C1 segment of cervical spinal cord (tissue), 14 donors: ENCODE data around the gene TMEM240.
"Not testable (repeated sequence)": the region's sequence is repeated elsewhere in the genome, so short reads cannot be mapped to it uniquely, and the experiment has no call there.

Experiments
- DNase-seq, 14 donors: peaks; one replicate each; lab custom pipeline; 2025; lab: John Stamatoyannopoulos, UW

TMEM240 gene

DNA sequence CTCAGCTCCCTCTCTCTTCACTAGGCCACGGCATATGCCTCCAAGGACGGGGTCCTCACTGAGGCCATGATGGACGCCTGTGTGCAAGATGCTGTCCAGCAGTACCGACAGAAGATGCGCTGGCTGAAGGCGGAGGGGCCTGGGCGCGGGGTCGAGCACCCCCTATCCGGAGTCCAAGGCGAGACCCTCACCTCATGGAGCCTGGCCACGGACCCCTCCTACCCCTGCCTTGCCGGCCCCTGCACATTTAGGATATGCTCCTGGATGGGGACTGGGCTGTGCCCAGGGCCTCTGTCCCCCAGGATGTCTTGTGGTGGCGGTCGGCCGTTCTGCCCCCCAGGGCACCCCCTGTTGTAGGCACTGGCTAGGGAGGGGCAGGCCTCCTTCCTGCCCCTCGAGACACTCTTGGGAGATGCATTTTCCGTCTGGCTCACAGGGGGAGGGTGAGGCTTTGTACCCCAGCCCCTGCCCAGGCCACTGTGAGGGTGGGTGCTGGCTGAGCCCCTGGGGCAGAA is 44.9 kb downstream of the TMEM240 start:
- DNase-seq = not testable (repeated sequence)

DNA sequence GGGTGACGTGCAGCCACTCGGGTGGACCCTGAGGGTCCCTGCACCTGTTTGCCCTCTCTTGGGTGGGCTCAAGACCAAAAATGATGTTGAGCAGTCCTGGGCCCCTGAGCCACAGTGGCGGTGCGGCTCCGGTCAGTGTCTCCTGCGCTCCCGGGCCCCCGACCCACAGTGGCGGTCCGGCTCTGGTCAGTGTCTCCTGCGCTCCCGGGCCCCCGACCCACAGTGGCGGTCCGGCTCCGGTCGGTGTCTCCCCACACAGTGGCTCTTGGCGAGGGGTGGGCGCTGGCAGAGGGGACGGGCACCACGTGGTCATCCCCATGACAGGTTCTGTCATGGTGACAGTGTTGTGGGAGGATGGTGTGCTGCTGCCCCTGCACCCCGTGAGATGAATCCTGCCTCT is 46.1 kb downstream of the TMEM240 start:
- not testable (repeated sequence) for DNase-seq

DNA sequence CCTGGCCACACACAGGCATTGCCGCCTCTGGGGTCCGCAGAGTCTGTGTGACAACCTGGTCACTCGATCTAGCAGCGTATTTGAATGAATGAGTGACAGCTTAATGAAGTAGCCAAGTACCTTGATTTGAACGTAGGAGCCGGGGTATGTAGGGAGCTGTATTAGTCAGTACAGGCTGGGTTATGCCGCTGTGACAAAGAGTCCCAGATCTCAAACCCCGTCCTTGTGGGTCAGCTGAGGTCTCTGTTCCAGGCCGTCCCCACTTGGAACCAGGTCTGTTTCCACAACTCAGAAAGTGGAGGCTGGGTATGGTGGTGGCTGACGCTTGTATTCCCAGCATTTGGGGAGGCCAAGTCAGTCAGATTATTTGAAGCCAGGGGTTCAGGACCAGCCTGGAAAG is 48.8 kb downstream of the TMEM240 start:
- no peak for DNase-seq

DNA sequence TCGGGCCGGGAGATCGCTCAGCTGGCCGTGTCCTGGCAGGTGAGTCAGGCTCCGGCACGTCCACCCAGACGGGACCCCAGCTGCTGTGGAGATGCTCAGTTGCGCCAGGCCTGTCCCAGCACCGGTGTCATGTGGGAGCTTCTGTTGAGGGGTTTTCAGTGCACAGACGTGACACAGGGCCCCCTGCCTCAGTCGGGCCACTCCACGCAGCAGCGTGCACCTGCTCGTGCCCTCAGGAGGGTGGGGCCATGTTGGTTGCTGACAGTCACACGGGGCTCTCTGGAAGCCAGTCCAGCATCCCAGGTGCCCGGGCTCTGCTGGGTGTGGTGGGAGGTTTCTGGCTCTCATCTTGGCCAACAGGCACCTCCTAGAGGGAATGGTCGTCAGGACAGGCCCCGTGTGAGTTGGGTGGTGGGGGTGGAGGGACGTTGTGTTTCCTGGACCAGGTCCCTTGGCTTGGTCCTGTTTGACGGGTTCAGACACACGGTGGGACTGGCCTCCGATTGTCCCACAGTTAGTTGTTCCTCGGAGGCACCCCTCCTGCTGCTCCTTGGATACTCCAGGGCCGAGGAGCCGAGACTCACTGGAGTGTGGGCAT is 49.7 kb downstream of the TMEM240 start:
- no peak for DNase-seq

DNA sequence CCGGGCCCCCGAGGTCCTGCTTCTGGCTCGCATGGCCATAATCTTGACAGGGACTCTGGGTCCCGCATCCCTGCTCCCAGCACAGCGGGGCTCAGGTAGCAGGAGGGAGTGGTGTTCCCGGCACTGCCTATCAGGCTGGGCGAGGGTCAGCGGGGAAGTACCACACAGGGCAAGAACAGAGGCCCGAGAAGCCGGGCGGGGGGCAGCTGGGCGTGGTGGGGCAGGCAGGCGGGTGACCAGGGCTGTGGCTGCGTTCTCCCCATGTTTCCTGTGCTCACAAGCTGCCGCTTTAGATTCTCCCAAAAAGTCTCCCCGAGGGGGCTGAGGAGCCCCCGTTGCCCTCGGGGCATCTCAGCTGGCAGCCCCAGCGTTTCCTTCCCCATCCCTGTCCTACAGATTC is 50.6 kb downstream of the TMEM240 start:
- DNase-seq = no peak

DNA sequence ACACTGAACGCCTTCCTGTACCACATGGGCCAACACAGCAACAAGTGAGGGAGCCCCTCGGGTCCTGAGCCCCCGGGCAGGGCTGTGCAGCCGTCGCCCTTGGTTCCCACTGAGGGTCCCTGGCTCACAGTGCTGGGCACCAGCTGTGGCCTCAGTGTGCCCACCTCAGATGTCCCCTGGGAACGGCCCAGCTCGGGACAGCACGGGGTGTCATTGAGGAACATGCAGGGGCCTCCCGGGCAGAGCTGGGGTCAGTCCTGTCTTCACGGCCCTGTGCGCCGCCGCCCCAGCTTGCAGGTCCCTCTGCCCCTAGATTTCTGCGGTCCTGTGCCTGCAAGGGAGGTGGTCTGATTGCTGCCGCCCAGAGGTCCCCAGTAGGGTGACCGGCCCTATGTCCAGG is 51.2 kb downstream of the TMEM240 start:
- no peak for DNase-seq

DNA sequence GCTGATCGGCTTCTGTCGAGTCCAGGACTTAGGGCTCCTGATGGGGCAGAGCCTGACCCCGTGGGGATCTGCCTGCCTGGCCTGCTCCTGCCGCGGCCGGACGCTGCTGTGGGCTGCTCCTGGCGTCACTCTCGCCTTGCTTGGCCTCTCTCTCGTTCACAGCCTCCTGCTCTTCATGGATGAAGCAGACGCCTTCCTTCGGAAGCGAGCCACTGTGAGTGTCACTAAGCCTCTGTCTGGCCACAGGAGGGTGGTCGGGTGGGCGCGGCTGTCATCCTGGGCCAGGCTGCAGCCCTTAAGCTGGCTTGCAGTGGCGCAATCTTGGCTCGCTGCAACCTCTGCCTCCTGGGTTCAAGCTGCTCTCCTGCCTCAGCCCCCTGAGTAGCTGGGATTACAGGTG is 52.7 kb downstream of the TMEM240 start:
- no peak for DNase-seq

DNA sequence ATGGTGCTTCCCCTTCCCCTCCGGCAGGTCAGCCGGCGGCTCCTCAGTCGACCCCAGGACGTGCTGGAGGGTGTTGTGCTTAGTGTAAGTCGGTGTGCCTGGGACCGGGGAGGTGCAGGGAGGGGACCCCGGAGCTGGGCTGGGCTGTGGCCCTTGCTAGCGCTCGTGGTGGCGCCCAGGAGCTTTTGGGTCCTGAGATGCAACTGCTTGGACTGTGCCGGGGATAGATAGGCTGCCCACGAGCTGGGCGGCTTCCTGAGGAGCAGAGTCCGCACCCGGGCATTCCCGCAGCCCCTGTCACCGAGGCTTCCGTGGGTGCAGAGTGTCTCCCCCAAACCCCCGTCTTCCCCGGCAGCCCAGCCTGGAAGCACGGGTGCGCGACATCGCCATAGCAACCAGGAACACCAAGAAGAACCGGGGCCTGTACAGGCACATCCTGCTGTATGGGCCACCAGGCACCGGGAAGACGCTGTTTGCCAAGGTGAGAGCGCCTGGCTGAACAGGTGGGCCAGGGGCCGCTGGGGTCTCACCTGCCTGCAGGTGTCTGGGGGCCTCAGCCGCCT is 54.6 kb downstream of the TMEM240 start:
- not testable (repeated sequence) for DNase-seq

DNA sequence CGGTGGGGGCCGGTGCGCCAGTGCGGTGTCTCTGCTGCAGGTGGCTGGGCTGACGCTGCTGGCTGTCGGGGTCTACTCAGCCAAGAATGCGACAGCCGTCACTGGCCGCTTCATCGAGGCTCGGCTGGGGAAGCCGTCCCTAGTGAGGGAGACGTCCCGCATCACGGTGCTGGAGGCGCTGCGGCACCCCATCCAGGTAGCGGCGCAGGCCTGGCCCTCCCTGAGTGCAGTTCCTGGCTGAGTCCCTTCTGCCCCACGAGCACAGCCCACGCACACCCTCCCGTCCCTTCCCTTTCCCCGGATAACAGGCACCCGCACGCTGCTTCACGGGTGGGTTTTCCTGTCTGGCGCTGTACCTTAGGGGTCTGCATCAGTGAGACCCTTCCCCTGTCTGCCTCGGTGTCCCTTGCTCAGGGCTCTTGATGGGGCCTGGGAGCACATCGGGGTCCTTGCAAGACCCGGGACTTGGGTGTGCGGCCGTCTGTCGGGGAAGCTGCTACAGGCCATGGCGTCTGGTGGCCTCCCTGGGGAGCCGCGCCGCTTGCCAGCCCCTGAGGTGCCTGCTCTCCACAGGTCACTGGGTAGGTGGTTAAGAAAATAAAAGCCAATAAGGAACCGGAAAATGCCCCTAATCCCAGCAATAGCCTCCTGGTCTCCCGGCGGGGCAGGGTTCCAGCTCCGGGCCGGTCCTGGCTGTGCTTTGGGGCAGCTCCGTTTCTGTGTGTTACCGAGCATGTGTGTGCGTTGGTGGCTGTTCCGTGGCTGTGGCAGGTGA is 55.3 kb downstream of the TMEM240 start:
- DNase-seq = not testable (repeated sequence)
